ENCODE results near the gene BEND3.

The BEND3 gene

GRCh38 chr6:107124934-107125348, 9.6 kb upstream of the BEND3 start:
- DNase-seq, result no peak
- TF ChIP-seq CTCF (IDR thresholded peaks at IDR 0.05; ENCODE audit: low read depth, low read length, missing control alignments), result no peak
- no peaks in the 10 kb centered on the region for H3K36me3 ChIP-seq (replicated peaks)
- H3K27ac ChIP-seq, result no peak overlapping the region
- H3K27me3 ChIP-seq (replicated peaks), result no peaks in the 10 kb centered on the region
- H3K4me3 ChIP-seq (ENCODE audit: low read depth, low read length), result no peak overlapping the region
- in situ Hi-C loops (cut with HindIII; ENCODE audit: low pct_ligation_motif_present, low sequenced_read_pairs), result no loop called here

- TF ChIP-seq CTCF (IDR thresholded peaks at IDR 0.05; ENCODE audit: low read depth, low read length, missing control alignments), result no peak
- no peaks in the 10 kb centered on the region for H3K27me3 ChIP-seq (replicated peaks)
- in situ Hi-C loops (cut with HindIII; ENCODE audit: low pct_ligation_motif_present, low sequenced_read_pairs), result no loop called here
- H3K27ac ChIP-seq, result no peak overlapping the region
- no peak for DNase-seq
- H3K36me3 ChIP-seq (replicated peaks), result no peaks in the 10 kb centered on the region
- no peak overlapping the region for H3K4me3 ChIP-seq (ENCODE audit: low read depth, low read length)
These were observed 8.2 kb upstream of the BEND3 start for GRCh38 chr6:107123501-107123900.

GRCh38 chr6:107122748-107123147, 7.4 kb upstream of the BEND3 start:
- no peak overlapping the region for H3K27ac ChIP-seq
- H3K27me3 ChIP-seq (replicated peaks), result no peaks in the 10 kb centered on the region
- H3K36me3 ChIP-seq (replicated peaks), result no peaks in the 10 kb centered on the region
- no peak for DNase-seq
- H3K4me3 ChIP-seq (ENCODE audit: low read depth, low read length), result no peak overlapping the region
- in situ Hi-C loops (cut with HindIII; ENCODE audit: low pct_ligation_motif_present, low sequenced_read_pairs), result no loop called here
- no peak for TF ChIP-seq CTCF (IDR thresholded peaks at IDR 0.05; ENCODE audit: low read depth, low read length, missing control alignments)

- DNase-seq, result no peak
- no peaks in the 10 kb centered on the region for H3K36me3 ChIP-seq (replicated peaks)
- no peak for TF ChIP-seq CTCF (IDR thresholded peaks at IDR 0.05; ENCODE audit: low read depth, low read length, missing control alignments)
- H3K4me3 ChIP-seq (ENCODE audit: low read depth, low read length), result no peak overlapping the region
- H3K27me3 ChIP-seq (replicated peaks), result no peaks in the 10 kb centered on the region
- H3K27ac ChIP-seq, result no peak overlapping the region
- in situ Hi-C loops (cut with HindIII; ENCODE audit: low pct_ligation_motif_present, low sequenced_read_pairs), result no loop called here
These were observed 6.7 kb upstream of the BEND3 start for GRCh38 chr6:107121964-107122495.

GRCh38 chr6:107121266-107121665, 6.0 kb upstream of the BEND3 start:
- H3K27me3 ChIP-seq (replicated peaks), result no peaks in the 10 kb centered on the region
- in situ Hi-C loops (cut with HindIII; ENCODE audit: low pct_ligation_motif_present, low sequenced_read_pairs), result no loop called here
- no peaks in the 10 kb centered on the region for H3K36me3 ChIP-seq (replicated peaks)
- H3K4me3 ChIP-seq (ENCODE audit: low read depth, low read length), result no peak overlapping the region
- TF ChIP-seq CTCF (IDR thresholded peaks at IDR 0.05; ENCODE audit: low read depth, low read length, missing control alignments), result no peak
- DNase-seq, result no peak
- H3K27ac ChIP-seq, result no peak overlapping the region

- TF ChIP-seq CTCF (IDR thresholded peaks at IDR 0.05; ENCODE audit: low read depth, low read length, missing control alignments), result no peak
These were observed 5.1 kb upstream of the BEND3 start for GRCh38 chr6:107120404-107120803.

More at GRCh38 chr6:107120404-107120803, 5.1 kb upstream of the BEND3 start:
- Histone ChIP-seq H3K36me3 (replicated peaks) (no peaks in the 10 kb centered on the region), H3K4me3 (ENCODE audit: low read depth, low read length) (no peak overlapping the region), H3K27me3 (replicated peaks) (no peaks in the 10 kb centered on the region), H3K27ac (no peak overlapping the region)
- in situ Hi-C loops (cut with HindIII; ENCODE audit: low pct_ligation_motif_present, low sequenced_read_pairs), result no loop called here
- DNase-seq, result no peak

Data from brain microvascular endothelial cell (primary cell).